ENCODE data around the gene TMEM80. TPM values are rescaled to one million over a fixed set of nuclear protein-coding genes. Genes with fewer than 3 reads are reported as not detected.

TMEM80 gene
- total and polyA plus RNA-seq, 2 donors (not counting 1 experiment from before 2014, with no cell fraction given): 10.6 to 15.3 TPM

DNA sequence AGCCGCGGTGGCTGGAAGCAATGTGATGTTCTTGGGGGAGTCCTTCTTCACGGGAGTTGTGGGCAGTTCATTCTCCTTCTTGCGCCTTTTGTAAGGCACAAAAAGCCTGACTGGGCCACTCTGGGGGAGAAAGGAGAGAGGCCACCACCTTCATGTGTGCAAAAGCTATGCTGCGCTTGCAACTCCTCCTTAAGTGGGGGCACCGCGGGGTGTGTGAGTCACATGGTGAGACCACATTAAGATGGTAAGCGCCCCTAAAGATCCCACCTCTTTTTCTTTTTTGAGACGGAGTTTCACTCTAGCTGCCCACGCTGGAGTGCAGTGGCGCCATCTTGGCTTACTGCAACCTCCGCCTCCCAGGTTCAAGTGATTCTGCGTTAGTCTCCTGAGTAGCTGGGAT, 14.6 kb upstream of the TMEM80 start:
- no peak for DNase-seq (ENCODE audit: low read depth in 2 of 2)
- no peak overlapping the region for H3K4me2 ChIP-seq (ENCODE audit: extremely low read depth, insufficient read depth, low read length)
- no peak overlapping the region for H3K4me3 ChIP-seq (replicated peaks in 1 of 4; ENCODE audit: control extremely low read depth in 1 of 4, insufficient read depth in 1 of 4, low read depth in 3 of 4, low read length in 4 of 4)
- no peaks in the 10 kb centered on the region for H3K4me1 ChIP-seq (ENCODE audit: control insufficient read depth, extremely low read depth, insufficient read depth, low read length)
- H3K27me3 ChIP-seq (ENCODE audit: control insufficient read depth, insufficient read depth, low read length): no peaks in the 10 kb centered on the region
- H2AFZ ChIP-seq (ENCODE audit: low read length): no peak overlapping the region
- TF ChIP-seq CTCF (conservative IDR thresholded peaks at IDR 0.05 in 1 of 2, IDR thresholded peaks at IDR 0.05 in 1 of 2; ENCODE audit: low read depth in 1 of 2, low read length in 2 of 2) (no peak), EZH2 (IDR thresholded peaks at IDR 0.05; ENCODE audit: low read length, missing control alignments) (no peak)
- no peaks in the 10 kb centered on the region for H3K9me3 ChIP-seq (ENCODE audit: control insufficient read depth, insufficient read depth, low read depth, low read length)
- H3K79me2 ChIP-seq (ENCODE audit: control insufficient read depth, insufficient read depth, low read length): no peaks in the 10 kb centered on the region
- H3K27ac ChIP-seq (ENCODE audit: insufficient read depth, low read length): no peak overlapping the region
- peaks cover 13% of the 10 kb centered on the region for H3K36me3 ChIP-seq (ENCODE audit: control insufficient read depth, insufficient read depth, low read length)
- H3K9ac ChIP-seq (ENCODE audit: insufficient read depth, low read length): no peak overlapping the region
- no peaks in the 10 kb centered on the region for H4K20me1 ChIP-seq (ENCODE audit: control insufficient read depth, extremely low read depth, insufficient read depth, low read length)

DNA sequence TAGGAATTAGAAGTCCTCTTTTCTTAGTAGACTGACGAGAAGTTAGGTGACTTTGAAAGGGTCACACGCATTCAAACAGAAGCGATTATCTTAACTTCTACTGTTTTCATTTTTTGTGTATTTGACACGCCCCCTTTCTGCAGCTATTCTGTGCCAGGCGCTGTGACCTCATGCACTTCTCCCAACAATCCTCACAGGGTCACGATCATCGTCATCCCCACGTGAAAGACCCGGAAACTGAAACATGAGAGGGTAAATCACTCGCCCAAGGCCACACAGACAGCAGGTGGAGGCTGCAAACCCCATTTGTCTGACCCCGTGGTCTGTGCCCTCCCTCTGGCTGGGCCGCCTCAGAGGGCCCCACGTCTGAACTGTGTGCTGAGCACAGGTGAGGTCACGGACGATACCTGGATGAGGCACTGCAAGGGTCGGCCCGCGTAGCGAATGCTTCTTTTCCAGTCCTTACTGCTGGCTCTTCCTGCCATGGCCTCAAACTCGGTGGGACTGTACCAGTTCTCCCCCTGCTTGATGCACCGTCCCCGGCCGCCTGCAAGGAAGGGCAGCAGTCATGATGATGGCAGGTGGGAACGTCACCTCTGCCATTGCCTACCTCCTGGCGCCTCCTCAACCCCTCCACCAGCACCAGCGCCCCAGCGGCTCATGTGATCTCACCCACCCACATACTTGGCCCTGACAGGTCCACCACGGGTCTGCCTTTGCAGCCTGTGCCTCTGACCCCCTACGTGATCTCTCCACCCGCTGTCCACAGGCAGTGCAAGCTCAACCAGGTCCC, 9.0 kb upstream of the TMEM80 start:
- Histone ChIP-seq H2AFZ (ENCODE audit: low read length) (no peak overlapping the region), H3K79me2 (ENCODE audit: control insufficient read depth, insufficient read depth, low read length) (no peaks in the 10 kb centered on the region), H3K9ac (ENCODE audit: insufficient read depth, low read length) (no peak overlapping the region), H3K27ac (ENCODE audit: insufficient read depth, low read length) (no peak overlapping the region), H4K20me1 (ENCODE audit: control insufficient read depth, extremely low read depth, insufficient read depth, low read length) (no peaks in the 10 kb centered on the region), H3K4me1 (ENCODE audit: control insufficient read depth, extremely low read depth, insufficient read depth, low read length) (no peaks in the 10 kb centered on the region), H3K9me3 (ENCODE audit: control insufficient read depth, insufficient read depth, low read depth, low read length) (no peaks in the 10 kb centered on the region), H3K36me3 (ENCODE audit: control insufficient read depth, insufficient read depth, low read length) (peaks cover 17% of the 10 kb centered on the region), H3K4me2 (ENCODE audit: extremely low read depth, insufficient read depth, low read length) (no peak overlapping the region), H3K4me3 (replicated peaks in 1 of 4; ENCODE audit: control extremely low read depth in 1 of 4, insufficient read depth in 1 of 4, low read depth in 3 of 4, low read length in 4 of 4) (no peak overlapping the region), H3K27me3 (ENCODE audit: control insufficient read depth, insufficient read depth, low read length) (no peaks in the 10 kb centered on the region)
- DNase-seq (ENCODE audit: low read depth in 2 of 2): no peak
- TF ChIP-seq EZH2 (IDR thresholded peaks at IDR 0.05; ENCODE audit: low read length, missing control alignments) (no peak), CTCF (conservative IDR thresholded peaks at IDR 0.05 in 1 of 2, IDR thresholded peaks at IDR 0.05 in 1 of 2; ENCODE audit: low read depth in 1 of 2, low read length in 2 of 2) (no peak)

GRCh38 chr11:687751-688150, 7.9 kb upstream of the TMEM80 start:
- Histone ChIP-seq H3K36me3 (ENCODE audit: control insufficient read depth, insufficient read depth, low read length) (peaks cover 16% of the 10 kb centered on the region), H3K4me3 (replicated peaks in 1 of 4; ENCODE audit: control extremely low read depth in 1 of 4, insufficient read depth in 1 of 4, low read depth in 3 of 4, low read length in 4 of 4) (no peak overlapping the region), H3K27me3 (ENCODE audit: control insufficient read depth, insufficient read depth, low read length) (no peaks in the 10 kb centered on the region), H3K9ac (ENCODE audit: insufficient read depth, low read length) (no peak overlapping the region), H3K27ac (ENCODE audit: insufficient read depth, low read length) (no peak overlapping the region), H4K20me1 (ENCODE audit: control insufficient read depth, extremely low read depth, insufficient read depth, low read length) (no peaks in the 10 kb centered on the region), H3K4me2 (ENCODE audit: extremely low read depth, insufficient read depth, low read length) (no peak overlapping the region), H3K79me2 (ENCODE audit: control insufficient read depth, insufficient read depth, low read length) (peaks cover 8% of the 10 kb centered on the region), H3K9me3 (ENCODE audit: control insufficient read depth, insufficient read depth, low read depth, low read length) (no peaks in the 10 kb centered on the region), H2AFZ (ENCODE audit: low read length) (no peak overlapping the region), H3K4me1 (ENCODE audit: control insufficient read depth, extremely low read depth, insufficient read depth, low read length) (no peaks in the 10 kb centered on the region)
- TF ChIP-seq EZH2 (IDR thresholded peaks at IDR 0.05; ENCODE audit: low read length, missing control alignments): no peak
- no peak for TF ChIP-seq CTCF (conservative IDR thresholded peaks at IDR 0.05 in 1 of 2, IDR thresholded peaks at IDR 0.05 in 1 of 2; ENCODE audit: low read depth in 1 of 2, low read length in 2 of 2)
- DNase-seq (ENCODE audit: low read depth in 2 of 2): no peak

All from fibroblast of lung (primary cell).